ENCODE measurements around the gene GRIP1.
"Not testable (repeated sequence)": the region's sequence is repeated elsewhere in the genome, so short reads cannot be mapped to it uniquely, and the experiment has no call there.

The GRIP1 gene

GRCh38 chr12:66500091-66500490 is 178.8 kb downstream of the GRIP1 start:
- no peaks in the 10 kb centered on the region for H3K36me3 ChIP-seq (ENCODE audit: control insufficient read depth, insufficient read depth, low read length)
- no peak overlapping the region for H3K27ac ChIP-seq
- no peaks in the 10 kb centered on the region for H3K4me1 ChIP-seq
- no peak overlapping the region for H3K4me2 ChIP-seq (ENCODE audit: low read length)
- no peaks in the 10 kb centered on the region for H3K27me3 ChIP-seq (ENCODE audit: control insufficient read depth, insufficient read depth, low read length)
- H3K79me2 ChIP-seq, result no peaks in the 10 kb centered on the region
- no peak for TF ChIP-seq CTCF (IDR thresholded peaks at IDR 0.05)
- H2AFZ ChIP-seq, result no peak overlapping the region
- H3K9ac ChIP-seq, result no peak overlapping the region
- H3K9me3 ChIP-seq (ENCODE audit: control insufficient read depth, low read length), result no peaks in the 10 kb centered on the region
- no peak overlapping the region for H3K4me3 ChIP-seq (ENCODE audit: low read depth, low read length)

- no peaks in the 10 kb centered on the region for H3K9me3 ChIP-seq (ENCODE audit: control insufficient read depth, low read length)
- H3K4me1 ChIP-seq, result no peaks in the 10 kb centered on the region
- no peak overlapping the region for H3K4me3 ChIP-seq (ENCODE audit: low read depth, low read length)
- H2AFZ ChIP-seq, result no peak overlapping the region
- no peaks in the 10 kb centered on the region for H3K36me3 ChIP-seq (ENCODE audit: control insufficient read depth, insufficient read depth, low read length)
- no peaks in the 10 kb centered on the region for H3K79me2 ChIP-seq
- H3K9ac ChIP-seq, result no peak overlapping the region
- no peak overlapping the region for H3K4me2 ChIP-seq (ENCODE audit: low read length)
- no peak overlapping the region for H3K27ac ChIP-seq
- TF ChIP-seq CTCF (IDR thresholded peaks at IDR 0.05), result no peak
- H3K27me3 ChIP-seq (ENCODE audit: control insufficient read depth, insufficient read depth, low read length), result no peaks in the 10 kb centered on the region
Observed at GRCh38 chr12:66499000-66499399, 179.9 kb downstream of the GRIP1 start.

- not testable (repeated sequence) for H3K9me3 ChIP-seq (ENCODE audit: control insufficient read depth, low read length); H2AFZ ChIP-seq; H3K27ac ChIP-seq; H3K9ac ChIP-seq; H3K4me3 ChIP-seq (ENCODE audit: low read depth, low read length); H3K79me2 ChIP-seq; H3K4me2 ChIP-seq (ENCODE audit: low read length); H3K4me1 ChIP-seq; H3K27me3 ChIP-seq (ENCODE audit: control insufficient read depth, insufficient read depth, low read length); H3K36me3 ChIP-seq (ENCODE audit: control insufficient read depth, insufficient read depth, low read length)
Observed at GRCh38 chr12:66498059-66498458, 180.8 kb downstream of the GRIP1 start.

GRCh38 chr12:66497008-66497897 is 181.6 kb downstream of the GRIP1 start:
- no peak overlapping the region for H3K27ac ChIP-seq
- TF ChIP-seq CTCF (IDR thresholded peaks at IDR 0.05), result no peak
- no peak overlapping the region for H2AFZ ChIP-seq
- no peak overlapping the region for H3K4me3 ChIP-seq (ENCODE audit: low read depth, low read length)
- no peaks in the 10 kb centered on the region for H3K36me3 ChIP-seq (ENCODE audit: control insufficient read depth, insufficient read depth, low read length)
- no peaks in the 10 kb centered on the region for H3K79me2 ChIP-seq
- H3K4me1 ChIP-seq, result no peaks in the 10 kb centered on the region
- no peak overlapping the region for H3K4me2 ChIP-seq (ENCODE audit: low read length)
- H3K9me3 ChIP-seq (ENCODE audit: control insufficient read depth, low read length), result no peaks in the 10 kb centered on the region
- no peak overlapping the region for H3K9ac ChIP-seq
- no peaks in the 10 kb centered on the region for H3K27me3 ChIP-seq (ENCODE audit: control insufficient read depth, insufficient read depth, low read length)

- Histone ChIP-seq H3K27me3 (ENCODE audit: control insufficient read depth, insufficient read depth, low read length) (no peaks in the 10 kb centered on the region), H3K4me3 (ENCODE audit: low read depth, low read length) (no peak overlapping the region), H2AFZ (no peak overlapping the region), H3K9ac (no peak overlapping the region), H3K4me1 (no peaks in the 10 kb centered on the region), H3K36me3 (ENCODE audit: control insufficient read depth, insufficient read depth, low read length) (no peaks in the 10 kb centered on the region), H3K4me2 (ENCODE audit: low read length) (no peak overlapping the region), H3K27ac (no peak overlapping the region), H3K9me3 (ENCODE audit: control insufficient read depth, low read length) (no peaks in the 10 kb centered on the region), H3K79me2 (no peaks in the 10 kb centered on the region)
- no peak for TF ChIP-seq CTCF (IDR thresholded peaks at IDR 0.05)
Observed at GRCh38 chr12:66496595-66496994, 182.3 kb downstream of the GRIP1 start.

Data from parathyroid adenoma (tissue), 2 donors.